B cell (primary cell): ENCODE results near the gene NUMA1. TPM values are rescaled to one million over a fixed set of nuclear protein-coding genes. Genes with fewer than 3 reads are reported as not detected.
A peak's percentile ranks its signal among the peaks of the same experiment; 100 is the strongest.

Source experiments
- ATAC-seq: fragments of 200-7000 bp; cut with Tn5 transposase; one replicate; pipeline ENCODE4 v1.10.0; 2021; ENCODE audit warnings: low read depth, mild to moderate bottlenecking, moderate number of reproducible peaks, moderate library complexity
- CTCF ChIA-PET: fragments of 350-600 bp; sonication (Branson Sonifier 250); formaldehyde crosslinking; loops from one replicate; lab custom pipeline; 2021; ENCODE audit warnings: antibody characterized with exemption, inconsistent platforms; lab: Charles Lee
- POLR2A ChIA-PET: fragments of 350-600 bp; sonication (Branson Sonifier 250); formaldehyde crosslinking; loops from one replicate; lab custom pipeline; 2021; ENCODE audit warnings: antibody characterized with exemption; lab: Charles Lee
- DNase-seq: peaks from one replicate; pipeline ENCODE4 v3.0.0; 2013
- H2AFZ ChIP-seq: 2 replicates; pipeline ENCODE4 v1.6.1; 2012; ENCODE audit warnings: mild to moderate bottlenecking, low read depth, low read length; ENCODE audit not compliant: insufficient read depth, poor library complexity, severe bottlenecking
- H3K27ac ChIP-seq, 2 donors: 1 replicate in 1 of 2; 2 replicates in 1 of 2; pipeline ENCODE4 v1.5.1; 2012 to 2013; ENCODE audit warnings: low read length in 2 of 2, mild to moderate bottlenecking in 2 of 2, moderate library complexity in 1 of 2
- H3K27me3 ChIP-seq, 4 experiments: fragments of 200-600 bp in 1 of 4; sonication (generic) in 1 of 4; replicated peaks in 1 of 4; 1 replicate in 2 of 4; 2 replicates in 2 of 4; pipeline versions ENCODE4 v1.6.1 to v1.7.0; 2013 to 2016; ENCODE audit warnings: low read length in 3 of 4, mild to moderate bottlenecking in 2 of 4, mixed read lengths in 1 of 4, moderate library complexity in 1 of 4; ENCODE audit not compliant: insufficient read depth in 4 of 4, control insufficient read depth in 3 of 4; ENCODE audit errors: control extremely low read depth in 1 of 4
- H3K36me3 ChIP-seq, 2 experiments: replicated peaks in 1 of 2; 1 replicate in 1 of 2; 2 replicates in 1 of 2; pipeline versions ENCODE4 v1.6.1 to v1.7.1; 2013; ENCODE audit warnings: low read length in 1 of 2; ENCODE audit not compliant: insufficient read depth in 2 of 2, control insufficient read depth in 1 of 2; ENCODE audit errors: control extremely low read depth in 1 of 2, extremely low read depth in 1 of 2
- H3K4me1 ChIP-seq, 2 donors: fragments of 200-600 bp in 1 of 2; sonication (generic) in 1 of 2; 1 replicate in 1 of 2; 2 replicates in 1 of 2; pipeline versions ENCODE4 v1.5.1 to v1.6.1; 2013 to 2017; ENCODE audit warnings: low read length in 2 of 2; ENCODE audit not compliant: control insufficient read depth in 2 of 2, insufficient read depth in 2 of 2
- H3K4me2 ChIP-seq: replicated peaks from 2 replicates; pipeline ENCODE3; 2012; ENCODE audit warnings: mild to moderate bottlenecking, low read depth, low read length; ENCODE audit not compliant: poor library complexity, severe bottlenecking
- H3K4me3 ChIP-seq, 5 experiments: fragments of 200-600 bp in 1 of 5; sonication (generic) in 1 of 5; 1 replicate in 3 of 5; 2 replicates in 2 of 5; pipeline versions ENCODE4 v1.5.1 to v1.7.0; 2011 to 2016; ENCODE audit warnings: low read length in 4 of 5, mild to moderate bottlenecking in 4 of 5, low read depth in 2 of 5, control low read depth in 1 of 5, moderate library complexity in 1 of 5; ENCODE audit not compliant: insufficient read depth in 1 of 5; ENCODE audit errors: control extremely low read depth in 1 of 5, extremely low read depth in 1 of 5
- H3K79me2 ChIP-seq: fragments of 200-600 bp; sonication (generic); one replicate; pipeline ENCODE4 v1.6.0; 2016; ENCODE audit warnings: low read length; ENCODE audit not compliant: control insufficient read depth, insufficient read depth
- H3K9ac ChIP-seq: fragments of 200-600 bp; sonication (generic); 2 replicates; pipeline ENCODE4 v1.6.1; 2017; ENCODE audit warnings: mild to moderate bottlenecking, low read length, moderate library complexity
- H3K9me3 ChIP-seq, 3 donors: one replicate each; pipeline versions ENCODE4 v1.6.1 to v1.7.1; 2013; ENCODE audit warnings: low read length in 2 of 3; ENCODE audit not compliant: control insufficient read depth in 2 of 3, insufficient read depth in 1 of 3; ENCODE audit errors: control extremely low read depth in 1 of 3
- H4K20me1 ChIP-seq: 2 replicates; pipeline ENCODE4 v1.6.0; 2012; ENCODE audit warnings: mild to moderate bottlenecking, low read length; ENCODE audit not compliant: insufficient read depth, control insufficient read depth, poor library complexity, severe bottlenecking
- H3K27ac Mint-ChIP-seq: one replicate; pipeline ENCODE4 v1.8.0; 2021; ENCODE audit warnings: mixed read lengths
- H3K27me3 Mint-ChIP-seq: one replicate; pipeline ENCODE4 v1.8.0; 2021; ENCODE audit warnings: mixed read lengths
- H3K4me1 Mint-ChIP-seq: one replicate; pipeline ENCODE4 v1.8.0; 2021; ENCODE audit warnings: mixed read lengths
- H3K4me3 Mint-ChIP-seq: one replicate; pipeline ENCODE4 v1.8.0; 2021; ENCODE audit warnings: mixed read lengths
- H3K9me3 Mint-ChIP-seq: one replicate; pipeline ENCODE4 v1.8.0; 2022; ENCODE audit warnings: mixed read lengths; ENCODE audit not compliant: insufficient read depth
- EZH2 ChIP-seq: IDR thresholded peaks from 2 replicates; pipeline ENCODE4 v1.6.1; 2012; ENCODE audit warnings: borderline replicate concordance, low read depth, mild to moderate bottlenecking, moderate library complexity, low read length; ENCODE audit not compliant: insufficient read depth, poor library complexity, severe bottlenecking
- WGBS: methylation state at CpG from one replicate; pipeline ENCODE4 v1.1.5; 2013; ENCODE audit warnings: missing lambda C conversion rate; ENCODE audit not compliant: insufficient coverage; 5-methylcytosine and 5-hydroxymethylcytosine counted together
- intact Hi-C: fragments of 100-400 bp; cut with micrococcal nuclease; formaldehyde crosslinking; loops from one replicate; pipeline ENCODE4 v1.10.0; 2022
- polyA plus RNA-seq: library from polyadenylated mRNA; depleted of rRNA; stranded (reverse); fragments of >200 nt; gene quantifications from 2 replicates; pipeline ENCODE4 v1.2.3, GENCODE V29; 2012
- total RNA-seq, 2 donors: library from RNA; stranded (reverse); fragments of 120-200 nt in 1 of 2; gene quantifications; 1 replicate in 1 of 2; 2 replicates in 1 of 2; pipeline versions ENCODE4 v1.2.3 to v1.2.4, GENCODE V29; 2013 to 2022
- TF ChIP-seq, protein P1 (sequence below): fragments of 200-600 bp; IDR thresholded peaks from one replicate; pipeline ENCODE4 v1.8.0; 2022; ENCODE audit warnings: antibody characterized with exemption, mild to moderate bottlenecking

Gene NUMA1
- total and polyA plus RNA-seq, 2 donors (not counting 1 experiment from before 2014, with no cell fraction given): 186 to 300 TPM

GRCh38 chr11:72001834-72002591, 78.3 kb downstream of the NUMA1 start:
- Mint-ChIP-seq H3K4me3 (no peak overlapping the region), H3K27me3 (no peaks in the 10 kb centered on the region), H3K9me3 (no peaks in the 10 kb centered on the region), H3K27ac (peak overlapping the region; percentile 74), H3K4me1 (peaks cover 33% of the 10 kb centered on the region)
- DNase-seq: no peak
- Histone ChIP-seq H3K4me1 (peaks cover 18 to 29% of the 10 kb centered on the region in 2 donors), H3K9me3 (no peaks in the 10 kb centered on the region), H3K4me2 (no peak overlapping the region), H4K20me1 (peaks cover 10% of the 10 kb centered on the region), H2AFZ (no peak overlapping the region), H3K9ac (no peak overlapping the region), H3K36me3 (peaks cover 2 to 64% of the 10 kb centered on the region in 2 experiments), H3K79me2 (peaks cover 15% of the 10 kb centered on the region), H3K27ac (peak overlapping the region in 1 of 2 donors; percentile 4), H3K4me3 (no peak overlapping the region), H3K27me3 (no peaks in the 10 kb centered on the region)
- no peak for TF ChIP-seq EZH2
- TF ChIP-seq, protein P1, sequence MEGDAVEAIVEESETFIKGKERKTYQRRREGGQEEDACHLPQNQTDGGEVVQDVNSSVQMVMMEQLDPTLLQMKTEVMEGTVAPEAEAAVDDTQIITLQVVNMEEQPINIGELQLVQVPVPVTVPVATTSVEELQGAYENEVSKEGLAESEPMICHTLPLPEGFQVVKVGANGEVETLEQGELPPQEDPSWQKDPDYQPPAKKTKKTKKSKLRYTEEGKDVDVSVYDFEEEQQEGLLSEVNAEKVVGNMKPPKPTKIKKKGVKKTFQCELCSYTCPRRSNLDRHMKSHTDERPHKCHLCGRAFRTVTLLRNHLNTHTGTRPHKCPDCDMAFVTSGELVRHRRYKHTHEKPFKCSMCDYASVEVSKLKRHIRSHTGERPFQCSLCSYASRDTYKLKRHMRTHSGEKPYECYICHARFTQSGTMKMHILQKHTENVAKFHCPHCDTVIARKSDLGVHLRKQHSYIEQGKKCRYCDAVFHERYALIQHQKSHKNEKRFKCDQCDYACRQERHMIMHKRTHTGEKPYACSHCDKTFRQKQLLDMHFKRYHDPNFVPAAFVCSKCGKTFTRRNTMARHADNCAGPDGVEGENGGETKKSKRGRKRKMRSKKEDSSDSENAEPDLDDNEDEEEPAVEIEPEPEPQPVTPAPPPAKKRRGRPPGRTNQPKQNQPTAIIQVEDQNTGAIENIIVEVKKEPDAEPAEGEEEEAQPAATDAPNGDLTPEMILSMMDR: no peak
- CTCF ChIA-PET: interaction anchor here (0.9 to 2.0 kb wide), 3 partner anchors 10 to 89 kb away, joined by 3 to 5 read pairs (median 4); no protein-coding TSS in a partner anchor
- 100% methylated on average over 4 of the region's 10 CpGs for WGBS
- ATAC-seq: no peak
- POLR2A ChIA-PET: no interaction called here
- intact Hi-C loops: no loop called here

DNA sequence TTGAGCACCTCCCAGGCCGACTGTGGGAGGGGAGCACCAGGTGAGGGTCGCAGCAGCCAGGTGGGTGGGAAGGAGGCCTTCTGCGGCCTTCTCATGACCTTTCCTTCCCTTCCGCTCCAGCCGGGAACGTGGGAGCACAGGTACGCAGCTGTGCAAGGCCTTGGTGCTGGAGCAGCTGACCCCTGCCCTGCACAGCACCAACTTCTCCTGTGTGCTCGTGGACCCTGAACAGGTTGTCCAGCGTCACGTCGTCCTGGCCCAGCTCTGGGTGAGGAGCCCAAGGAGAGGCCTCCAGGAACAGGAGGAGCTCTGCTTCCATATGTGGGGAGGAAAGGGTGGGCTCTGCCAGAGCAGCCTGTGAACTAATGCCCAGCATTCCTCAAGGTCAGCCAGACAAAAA, 79.1 kb downstream of the NUMA1 start:
- no peaks in the 10 kb centered on the region for H3K27me3 ChIP-seq
- WGBS: 96% methylated on average over 11 of the region's 11 CpGs
- Mint-ChIP-seq H3K4me1 (peaks cover 38% of the 10 kb centered on the region), H3K27me3 (no peaks in the 10 kb centered on the region), H3K27ac (peak overlapping the region; percentile 15), H3K9me3 (no peaks in the 10 kb centered on the region), H3K4me3 (no peak overlapping the region)
- peaks cover 15% of the 10 kb centered on the region for H3K79me2 ChIP-seq
- intact Hi-C loops: no loop called here
- no peaks in the 10 kb centered on the region for H3K9me3 ChIP-seq
- ChIA-PET CTCF (interaction anchor here (2.0 kb wide), 1 partner anchor 9 kb away, joined by 4 read pairs; no protein-coding TSS in a partner anchor), POLR2A (interaction anchor here (0.6 kb wide), 1 partner anchor 16 kb away, joined by 9 read pairs; no protein-coding TSS in a partner anchor)
- H3K4me3 ChIP-seq: no peak overlapping the region
- no peak overlapping the region for H3K4me2 ChIP-seq
- H4K20me1 ChIP-seq: peaks cover 10% of the 10 kb centered on the region
- no peak overlapping the region for H2AFZ ChIP-seq
- H3K36me3 ChIP-seq: peaks cover 0 to 56% of the 10 kb centered on the region in 2 experiments
- no peak for DNase-seq
- H3K4me1 ChIP-seq: peaks cover 18 to 33% of the 10 kb centered on the region in 2 donors
- H3K9ac ChIP-seq: no peak overlapping the region
- TF ChIP-seq, protein P1: no peak
- no peak for TF ChIP-seq EZH2
- ATAC-seq: no peak
- H3K27ac ChIP-seq: no peak overlapping the region
